HCT116 (cell line): Measurements from ENCODE around the gene AURKAIP1. TPM values are rescaled to one million over a fixed set of nuclear protein-coding genes. Genes with fewer than 3 reads are reported as not detected.

Experiments
- ATAC-seq: fragments of 200-7000 bp; cut with Tn5 transposase; 2 replicates; pipeline ENCODE4 v1.9.1; 2020; ENCODE audit warnings: mild to moderate bottlenecking, moderate library complexity
- BruUV-seq: library from RNA; stranded (reverse); fragments of 400-500 nt; replicated peaks from 2 replicates; lab custom pipeline; 2021; lab: Mats Ljungman, UMichigan
- CTCF ChIA-PET: fragments of 300-600 bp; sonication (Branson Sonifier 250); formaldehyde crosslinking; loops from one replicate; lab custom pipeline; 2021; ENCODE audit warnings: antibody characterized with exemption; lab: Charles Lee
- POLR2A ChIA-PET: fragments of 300-600, 350-600 bp; sonication (Branson Sonifier 250); formaldehyde crosslinking; loops from one replicate; lab custom pipeline; 2021; ENCODE audit warnings: antibody characterized with exemption; lab: Charles Lee
- RAD21 ChIA-PET, 2 experiments: fragments of 300-600 bp; sonication (Branson Sonifier 250); formaldehyde crosslinking; loops; one replicate each; lab custom pipeline; 2023; ENCODE audit warnings: low total read pairs in 2 of 2; ENCODE audit not compliant: uncharacterized antibody in 2 of 2, unreplicated experiment in 2 of 2, low non-redundant PET in 1 of 2; lab: Charles Lee
- DNase-seq: peaks from one replicate; pipeline ENCODE4 v3.0.0-alpha.2; 2010; ENCODE audit warnings: low read depth, low spot score
- H2AFZ ChIP-seq: fragments of 200-600 bp; shearing (Covaris generic), sonication (generic); 2 replicates; pipeline ENCODE4 v1.6.1; 2017; ENCODE audit warnings: low read depth, mixed run types, mixed read lengths, antibody characterized with exemption, low read length; ENCODE audit not compliant: poor library complexity, severe bottlenecking
- H3K27ac ChIP-seq: 2 replicates; pipeline ENCODE4 v1.5.1; 2012; ENCODE audit warnings: low read depth, low read length
- H3K27me3 ChIP-seq: fragments of 200-600 bp; sonication (generic); 2 replicates; pipeline ENCODE4 v1.6.1; 2016; ENCODE audit warnings: mixed run types, low read length, mixed read lengths; ENCODE audit not compliant: insufficient read depth
- H3K36me3 ChIP-seq, 2 experiments: fragments of 200-500 bp in 1 of 2; fragments of 200-600 bp in 1 of 2; sonication (Bioruptor generic) in 1 of 2; sonication (generic) in 1 of 2; 2 replicates each; pipeline versions ENCODE4 v1.5.1 to v1.6.1; 2014 to 2016; ENCODE audit warnings: low read length in 2 of 2, inconsistent platforms in 1 of 2, mixed read lengths in 1 of 2, mixed run types in 1 of 2; ENCODE audit not compliant: insufficient read depth in 2 of 2, control insufficient read depth in 1 of 2
- H3K4me1 ChIP-seq, 2 experiments: fragments of 200-600 bp in 1 of 2; sonication (generic) in 1 of 2; 2 replicates each; pipeline versions ENCODE4 v1.5.1 to v1.6.1; 2012 to 2017; ENCODE audit warnings: low read length in 2 of 2, inconsistent platforms in 1 of 2, mild to moderate bottlenecking in 1 of 2, mixed read lengths in 1 of 2, mixed run types in 1 of 2, moderate library complexity in 1 of 2; ENCODE audit not compliant: insufficient read depth in 2 of 2, control insufficient read depth in 1 of 2
- H3K4me2 ChIP-seq: fragments of 200-600 bp; sonication (generic); 2 replicates; pipeline ENCODE4 v1.6.1; 2017; ENCODE audit warnings: mixed run types, low read length, mixed read lengths
- H3K4me3 ChIP-seq, 2 experiments: fragments of 200-600 bp in 1 of 2; sonication (generic) in 1 of 2; replicated peaks in 1 of 2; 2 replicates each; pipeline ENCODE4 v1.5.1; 2011 to 2016; ENCODE audit warnings: low read length in 2 of 2, control low read depth in 1 of 2, low read depth in 1 of 2, mild to moderate bottlenecking in 1 of 2, mixed read lengths in 1 of 2, mixed run types in 1 of 2
- H3K79me2 ChIP-seq: fragments of 200-600 bp; sonication (generic); 2 replicates; pipeline ENCODE4 v1.6.1; 2017; ENCODE audit warnings: mild to moderate bottlenecking, mixed run types, low read length, moderate library complexity, mixed read lengths; ENCODE audit not compliant: insufficient read depth
- H3K9ac ChIP-seq: fragments of 200-600 bp; sonication (generic); 2 replicates; pipeline ENCODE4 v1.6.1; 2016; ENCODE audit warnings: low read length, mixed read lengths
- H3K9me2 ChIP-seq: fragments of 200-600 bp; sonication (generic), shearing (Covaris generic); 2 replicates; pipeline ENCODE4 v1.6.1; 2017; ENCODE audit warnings: mixed run types, mild to moderate bottlenecking, moderate library complexity; ENCODE audit not compliant: insufficient read depth
- H3K9me3 ChIP-seq, 2 experiments: fragments of 200-500 bp in 1 of 2; fragments of 200-600 bp in 1 of 2; sonication (Bioruptor generic) in 1 of 2; sonication (generic) in 1 of 2; 2 replicates each; pipeline ENCODE4 v1.6.1; 2014 to 2017; ENCODE audit warnings: low read length in 2 of 2, mixed read lengths in 2 of 2, inconsistent platforms in 1 of 2, low read depth in 1 of 2, mild to moderate bottlenecking in 1 of 2, mixed run types in 1 of 2, moderate library complexity in 1 of 2; ENCODE audit not compliant: control insufficient read depth in 1 of 2, insufficient read depth in 1 of 2
- H4K20me1 ChIP-seq: fragments of 200-600 bp; sonication (generic), shearing (Covaris generic); 2 replicates; pipeline ENCODE4 v1.6.1; 2017; ENCODE audit warnings: mixed run types, mild to moderate bottlenecking, moderate library complexity; ENCODE audit not compliant: insufficient read depth
- CEBPB ChIP-seq: IDR thresholded peaks from 2 replicates; pipeline ENCODE4 v1.6.1; 2012; ENCODE audit warnings: low read depth
- CTCF ChIP-seq, 3 experiments: fragments of 200-600 bp in 1 of 3; sonication (generic) in 1 of 3; IDR thresholded peaks in 2 of 3; conservative IDR thresholded peaks in 1 of 3; 2 replicates each; pipeline ENCODE4 v1.5.1; 2012 to 2017; ENCODE audit warnings: low read depth in 2 of 3, low read length in 2 of 3, antibody characterized with exemption in 1 of 3, borderline replicate concordance in 1 of 3, control low read depth in 1 of 3, mild to moderate bottlenecking in 1 of 3, mixed read lengths in 1 of 3, mixed run types in 1 of 3, moderate library complexity in 1 of 3; ENCODE audit not compliant: insufficient read depth in 1 of 3
- ELF1 ChIP-seq: IDR thresholded peaks from 2 replicates; pipeline ENCODE4 v1.6.1; 2012; ENCODE audit warnings: low read depth, borderline replicate concordance
- FOSL1 ChIP-seq: IDR thresholded peaks from 2 replicates; pipeline ENCODE4 v1.6.1; 2012; ENCODE audit warnings: low read depth
- JUND ChIP-seq: IDR thresholded peaks from 2 replicates; pipeline ENCODE4 v1.6.1; 2012
- MAX ChIP-seq: IDR thresholded peaks from 2 replicates; pipeline ENCODE4 v1.6.1; 2012
- POLR2A ChIP-seq: IDR thresholded peaks from 2 replicates; pipeline ENCODE4 v1.7.0; 2011; ENCODE audit warnings: borderline replicate concordance; ENCODE audit not compliant: insufficient read depth, insufficient read length; ENCODE audit errors: extremely low read depth
- RAD21 ChIP-seq: IDR thresholded peaks from 2 replicates; pipeline ENCODE4 v1.6.1; 2012; ENCODE audit warnings: low read depth, mild to moderate bottlenecking
- REST ChIP-seq: IDR thresholded peaks from 2 replicates; pipeline ENCODE4 v1.6.1; 2012; ENCODE audit warnings: low read depth
- SIN3A ChIP-seq: IDR thresholded peaks from 2 replicates; pipeline ENCODE4 v1.6.1; 2012; ENCODE audit warnings: low read depth
- SP1 ChIP-seq: IDR thresholded peaks from 2 replicates; pipeline ENCODE4 v1.6.1; 2012; ENCODE audit warnings: low read depth
- SRF ChIP-seq: IDR thresholded peaks from 2 replicates; pipeline ENCODE4 v1.6.1; 2012; ENCODE audit warnings: low read depth
- TCF7L2 ChIP-seq: IDR thresholded peaks from 2 replicates; pipeline ENCODE4 v1.7.0; 2011; ENCODE audit warnings: borderline replicate concordance, inconsistent platforms; ENCODE audit not compliant: insufficient read depth, insufficient read length; ENCODE audit errors: extremely low read depth
- YY1 ChIP-seq: IDR thresholded peaks from 2 replicates; pipeline ENCODE4 v1.6.1; 2011; ENCODE audit warnings: low read length, low read depth, moderate library complexity, mild to moderate bottlenecking; ENCODE audit not compliant: insufficient replicate concordance; ENCODE audit errors: extremely low read depth
- ZFX ChIP-seq: fragments of 450-650 bp; IDR thresholded peaks from 2 replicates; pipeline ENCODE4 v1.6.1; 2017
- ZNF274 ChIP-seq: fragments of 200-500 bp; sonication (Bioruptor generic); IDR thresholded peaks from 2 replicates; pipeline ENCODE4 v1.6.1; 2014; ENCODE audit warnings: mild to moderate bottlenecking, low read depth, low read length, inconsistent platforms
- intact Hi-C: fragments of 100-400 bp; cut with micrococcal nuclease; formaldehyde crosslinking; loops from 2 replicates; pipeline ENCODE4 v1.10.0; 2022
- total RNA-seq: library from RNA; stranded (reverse); gene quantifications from one replicate; pipeline ENCODE4 v1.2.1, GENCODE V29; 2021; ENCODE audit not compliant: unreplicated experiment
- TF ChIP-seq, protein P1 (sequence below): IDR thresholded peaks from 2 replicates; pipeline ENCODE4 v1.6.1; 2012

AURKAIP1 gene
- total RNA-seq, 1 experiment from 2014 or later, result 200 TPM

DNA sequence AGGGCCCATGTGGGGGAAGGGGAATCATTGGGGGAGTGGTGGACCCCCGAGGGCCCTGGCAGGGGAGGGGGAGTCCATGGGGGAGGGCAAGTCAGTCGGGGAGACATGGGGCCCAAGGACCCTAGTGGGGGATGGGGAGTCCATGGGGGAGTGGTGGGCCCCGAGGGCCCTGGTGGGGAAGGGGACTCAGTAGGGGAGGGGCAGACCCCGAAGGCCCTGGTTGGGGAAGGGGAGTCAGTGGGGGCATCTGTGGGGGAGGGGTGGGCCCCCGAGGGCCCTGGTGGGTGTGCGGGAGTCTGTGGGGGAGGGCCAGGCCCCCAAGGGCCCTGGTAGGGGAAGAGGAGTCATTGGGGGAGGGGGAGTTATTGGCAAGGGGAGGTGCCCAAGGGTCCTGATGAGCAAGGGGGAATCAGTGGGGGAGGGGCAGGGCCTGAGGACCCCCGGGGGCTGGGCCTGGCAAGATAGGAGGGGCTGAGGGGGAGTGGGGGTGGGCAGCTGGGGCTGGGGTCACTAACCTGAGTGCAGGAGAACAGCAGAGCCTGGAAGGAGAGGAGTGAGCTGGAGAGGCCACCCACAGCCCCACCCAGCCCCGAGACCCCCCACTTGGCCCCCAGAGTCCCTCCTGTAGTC is 18.7 kb downstream of the AURKAIP1 start:
- H3K79me2 ChIP-seq, result no peaks in the 10 kb centered on the region
- ATAC-seq (no peak), DNase-seq (no peak)
- H3K9me3 ChIP-seq, result no peaks in the 10 kb centered on the region
- no peak overlapping the region for H3K9ac ChIP-seq
- H4K20me1 ChIP-seq, result no peaks in the 10 kb centered on the region
- H3K4me3 ChIP-seq, result no peak overlapping the region
- no TSS peak for BruUV-seq
- H3K4me2 ChIP-seq, result no peak overlapping the region
- H3K9me2 ChIP-seq, result no peaks in the 10 kb centered on the region
- intact Hi-C loops, result no loop called here
- H3K27me3 ChIP-seq, result no peaks in the 10 kb centered on the region
- TF ChIP-seq RAD21, result no peak
- TF ChIP-seq MAX, result no peak
- TF ChIP-seq POLR2A, result no peak
- no peak for TF ChIP-seq SIN3A
- TF ChIP-seq JUND, result no peak
- no peak for TF ChIP-seq REST
- TF ChIP-seq ZNF274, result no peak
- TF ChIP-seq YY1, result no peak
- TF ChIP-seq FOSL1, result no peak
- no peak for TF ChIP-seq SRF
- no peak for TF ChIP-seq CTCF (IDR thresholded peaks at IDR 0.05 in 2 of 3, conservative IDR thresholded peaks at IDR 0.05 in 1 of 3; ENCODE audit: borderline replicate concordance in 1 of 3, insufficient read depth in 1 of 3, low read depth in 2 of 3, low read length in 2 of 3)
- TF ChIP-seq TCF7L2, result no peak
- no peak for TF ChIP-seq ELF1
- TF ChIP-seq, protein P1, sequence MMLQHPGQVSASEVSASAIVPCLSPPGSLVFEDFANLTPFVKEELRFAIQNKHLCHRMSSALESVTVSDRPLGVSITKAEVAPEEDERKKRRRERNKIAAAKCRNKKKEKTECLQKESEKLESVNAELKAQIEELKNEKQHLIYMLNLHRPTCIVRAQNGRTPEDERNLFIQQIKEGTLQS, result no peak
- no peak for TF ChIP-seq SP1
- TF ChIP-seq ZFX, result no peak
- TF ChIP-seq CEBPB, result no peak
- TF ChIP-seq, all 23 proteins: peak for 0
- no peaks in the 10 kb centered on the region for H3K36me3 ChIP-seq
- peaks cover 29 to 70% of the 10 kb centered on the region in 2 experiments for H3K4me1 ChIP-seq
- ChIA-PET RAD21 (no interaction called here), CTCF (no interaction called here), POLR2A (no interaction called here)
- no peak overlapping the region for H2AFZ ChIP-seq
- no peak overlapping the region for H3K27ac ChIP-seq
